B cell (primary cell): ENCODE results near the gene ZNF319.

Experiments used
- EZH2 ChIP-seq: IDR thresholded peaks from 2 replicates; pipeline ENCODE4 v1.6.1; 2012; ENCODE audit warnings: borderline replicate concordance, low read depth, mild to moderate bottlenecking, moderate library complexity, low read length; ENCODE audit not compliant: insufficient read depth, poor library complexity, severe bottlenecking
- TF ChIP-seq, protein P1 (sequence below): fragments of 200-600 bp; IDR thresholded peaks from one replicate; pipeline ENCODE4 v1.8.0; 2022; ENCODE audit warnings: antibody characterized with exemption, mild to moderate bottlenecking

DNA sequence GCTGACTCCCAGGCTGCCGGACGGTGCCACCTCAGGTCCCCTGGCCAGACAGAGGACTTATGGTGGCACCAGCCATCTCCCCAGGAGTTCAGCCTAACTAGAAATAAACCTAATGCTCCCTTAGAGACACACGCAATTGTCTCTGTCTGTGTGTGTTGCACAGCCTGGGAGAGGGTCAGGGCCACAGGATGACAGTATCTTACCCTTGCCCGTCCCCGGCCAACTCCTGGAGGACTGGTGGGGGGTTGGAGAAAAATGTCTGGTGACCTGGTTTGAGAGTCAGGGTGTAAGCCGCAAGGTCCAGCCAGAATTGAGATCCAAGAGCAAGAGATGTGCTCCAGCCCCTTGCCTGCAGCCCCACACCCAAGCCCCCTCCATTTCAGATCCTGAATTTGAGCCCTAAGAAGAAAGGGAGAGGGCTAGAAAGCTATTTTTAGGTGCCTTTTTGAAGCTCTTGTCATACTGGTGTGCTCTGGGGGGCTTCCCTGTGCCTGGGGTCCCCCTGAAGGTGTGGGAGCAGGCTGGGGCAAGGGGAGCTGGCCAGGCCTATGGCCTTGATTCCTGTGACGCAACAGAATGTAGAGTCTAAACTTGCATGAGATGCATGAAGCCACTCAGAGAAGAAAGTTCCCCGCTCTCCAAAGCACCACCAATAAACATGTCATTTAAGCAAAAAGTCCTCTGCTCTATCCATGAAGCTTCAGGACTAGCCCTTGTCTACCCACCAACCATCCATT, 12.9 kb downstream of the ZNF319 start:
- TF ChIP-seq, protein P1, sequence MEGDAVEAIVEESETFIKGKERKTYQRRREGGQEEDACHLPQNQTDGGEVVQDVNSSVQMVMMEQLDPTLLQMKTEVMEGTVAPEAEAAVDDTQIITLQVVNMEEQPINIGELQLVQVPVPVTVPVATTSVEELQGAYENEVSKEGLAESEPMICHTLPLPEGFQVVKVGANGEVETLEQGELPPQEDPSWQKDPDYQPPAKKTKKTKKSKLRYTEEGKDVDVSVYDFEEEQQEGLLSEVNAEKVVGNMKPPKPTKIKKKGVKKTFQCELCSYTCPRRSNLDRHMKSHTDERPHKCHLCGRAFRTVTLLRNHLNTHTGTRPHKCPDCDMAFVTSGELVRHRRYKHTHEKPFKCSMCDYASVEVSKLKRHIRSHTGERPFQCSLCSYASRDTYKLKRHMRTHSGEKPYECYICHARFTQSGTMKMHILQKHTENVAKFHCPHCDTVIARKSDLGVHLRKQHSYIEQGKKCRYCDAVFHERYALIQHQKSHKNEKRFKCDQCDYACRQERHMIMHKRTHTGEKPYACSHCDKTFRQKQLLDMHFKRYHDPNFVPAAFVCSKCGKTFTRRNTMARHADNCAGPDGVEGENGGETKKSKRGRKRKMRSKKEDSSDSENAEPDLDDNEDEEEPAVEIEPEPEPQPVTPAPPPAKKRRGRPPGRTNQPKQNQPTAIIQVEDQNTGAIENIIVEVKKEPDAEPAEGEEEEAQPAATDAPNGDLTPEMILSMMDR: no peak
- TF ChIP-seq EZH2: no peak
